Pons (tissue), 1 donor: ENCODE results near the gene SHISA6.
"Not testable (repeated sequence)": the region's sequence is repeated elsewhere in the genome, so short reads cannot be mapped to it uniquely, and the experiment has no call there.

Experiments
- DNase-seq: peaks from one replicate; pipeline ENCODE4 v3.0.0-alpha.2; 2016; ENCODE audit warnings: low spot score

Gene SHISA6

GRCh38 chr17:11267999-11268575 lies 27.1 kb downstream of the SHISA6 start:
- DNase-seq = no peak

GRCh38 chr17:11269210-11269609 lies 28.2 kb downstream of the SHISA6 start:
- no peak for DNase-seq

GRCh38 chr17:11272191-11272590 lies 31.2 kb downstream of the SHISA6 start:
- DNase-seq = no peak

GRCh38 chr17:11273596-11273995 lies 32.6 kb downstream of the SHISA6 start:
- no peak for DNase-seq

GRCh38 chr17:11274106-11274505 lies 33.1 kb downstream of the SHISA6 start:
- DNase-seq = no peak

GRCh38 chr17:11276486-11276885 lies 35.5 kb downstream of the SHISA6 start:
- no peak for DNase-seq

GRCh38 chr17:11278186-11278991 lies 37.4 kb downstream of the SHISA6 start:
- DNase-seq = no peak

- DNase-seq = no peak
Observed at GRCh38 chr17:11278992-11279270, 37.9 kb downstream of the SHISA6 start.

GRCh38 chr17:11279776-11280344 lies 38.8 kb downstream of the SHISA6 start:
- DNase-seq = no peak

- DNase-seq = no peak
Observed at GRCh38 chr17:11282586-11282985, 41.6 kb downstream of the SHISA6 start.

- no peak for DNase-seq
Observed at GRCh38 chr17:11284811-11285210, 43.8 kb downstream of the SHISA6 start.

- no peak for DNase-seq
Observed at GRCh38 chr17:11285946-11286345, 44.9 kb downstream of the SHISA6 start.

GRCh38 chr17:11287791-11288190 lies 46.8 kb downstream of the SHISA6 start:
- no peak for DNase-seq

- no peak for DNase-seq
Observed at GRCh38 chr17:11290814-11291213, 49.8 kb downstream of the SHISA6 start.

GRCh38 chr17:11292491-11292890 lies 51.5 kb downstream of the SHISA6 start:
- no peak for DNase-seq

GRCh38 chr17:11293480-11293879 lies 52.5 kb downstream of the SHISA6 start:
- no peak for DNase-seq

GRCh38 chr17:11294826-11295225 lies 53.8 kb downstream of the SHISA6 start:
- DNase-seq = no peak

GRCh38 chr17:11296994-11297393 lies 56.0 kb downstream of the SHISA6 start:
- no peak for DNase-seq

GRCh38 chr17:11298401-11298800 lies 57.4 kb downstream of the SHISA6 start:
- DNase-seq = no peak

GRCh38 chr17:11300201-11300600 lies 59.2 kb downstream of the SHISA6 start:
- no peak for DNase-seq

- DNase-seq = no peak
Observed at GRCh38 chr17:11300738-11301137, 59.7 kb downstream of the SHISA6 start.

GRCh38 chr17:11301874-11302273 lies 60.9 kb downstream of the SHISA6 start:
- not testable (repeated sequence) for DNase-seq

GRCh38 chr17:11302401-11303186 lies 61.6 kb downstream of the SHISA6 start:
- DNase-seq = no peak
